Erythroblast (primary cell): ENCODE data around the gene SPIB.

ENCODE experiments used
- GATA1 ChIP-seq: IDR thresholded peaks from 2 replicates; pipeline ENCODE4 v1.6.1; 2011; ENCODE audit warnings: low read depth, mild to moderate bottlenecking, control low read depth, low read length, moderate library complexity
- POLR2A ChIP-seq: IDR thresholded peaks from 2 replicates; pipeline ENCODE4 v1.6.1; 2011; ENCODE audit warnings: mild to moderate bottlenecking, low read length

- no peak for TF ChIP-seq POLR2A
- no peak for TF ChIP-seq GATA1
These were observed 5.6 kb upstream of the SPIB start for GRCh38 chr19:50413096-50413495.
